Measurements from ENCODE around the gene SEC24D. TPM values are rescaled to one million over a fixed set of nuclear protein-coding genes. Genes with fewer than 3 reads are reported as not detected.
A peak's percentile ranks its signal among the peaks of the same experiment; 100 is the strongest.

Gene SEC24D
- total RNA-seq, 1 experiment from 2014 or later: 61.5 TPM

- no peak overlapping the region for H3K23ac ChIP-seq (ENCODE audit: insufficient read length, low read depth, low read length)
- H3K9ac ChIP-seq (ENCODE audit: extremely low read depth, insufficient read length, low read length): no peak overlapping the region
- DNase-seq: no peak
- no peaks in the 10 kb centered on the region for H3K9me3 ChIP-seq (ENCODE audit: control insufficient read depth, low read depth, low read length)
- WGBS (ENCODE audit: extremely low coverage, insufficient read length, low lambda C conversion rate): no CpG with 5 or more reads among the region's 5 CpGs
- H4K20me1 ChIP-seq (ENCODE audit: control insufficient read depth, insufficient read depth, insufficient read length): no peaks in the 10 kb centered on the region
- Mint-ChIP-seq H3K27me3 (ENCODE audit: low read depth) (no peaks in the 10 kb centered on the region), H3K27ac (peak overlapping the region in 1 of 3 experiments; percentile 10; a peak in 3 of 7 replicates), H3K36me3 (ENCODE audit: insufficient read depth in 1 of 3, low read depth in 3 of 3) (peaks cover 25 to 42% (median 27%) of the 10 kb centered on the region in 3 experiments), H3K9me3 (no peaks in the 10 kb centered on the region), H3K4me3 (no peak overlapping the region), H3K4me1 (peaks cover 33 to 38% of the 10 kb centered on the region in 2 experiments)
- no peak overlapping the region for H3K4ac ChIP-seq (ENCODE audit: low read depth, low read length)
- no peak overlapping the region for H2BK20ac ChIP-seq (ENCODE audit: low read depth, low read length, poor library complexity, severe bottlenecking)
- H4K8ac ChIP-seq (replicated peaks; ENCODE audit: insufficient read length, low read depth, low read length): no peak overlapping the region
- no peaks in the 10 kb centered on the region for H3K27me3 ChIP-seq (ENCODE audit: insufficient read depth, low read length)
- no peak overlapping the region for H3K14ac ChIP-seq (ENCODE audit: insufficient read depth, low read length)
- H3K56ac ChIP-seq (ENCODE audit: insufficient read length, low read depth, low read length): no peak overlapping the region
- no peak overlapping the region for H3T11ph ChIP-seq (ENCODE audit: low read length)
- H3K4me1 ChIP-seq (ENCODE audit: insufficient read depth, low read length): peaks cover 5% of the 10 kb centered on the region
- H3K79me2 ChIP-seq (ENCODE audit: insufficient read depth, low read length): peaks cover 14% of the 10 kb centered on the region; the same call in 1 of the 2 replicates
- H3K23me2 ChIP-seq (ENCODE audit: insufficient read length, low read depth, low read length, poor library complexity, severe bottlenecking): no peaks in the 10 kb centered on the region
- no peak overlapping the region for H4K91ac ChIP-seq (ENCODE audit: insufficient read length, low read depth, low read length)
- H3K27ac ChIP-seq (ENCODE audit: insufficient read length, low read depth, low read length): no peak overlapping the region
- no peak overlapping the region for H2AFZ ChIP-seq (ENCODE audit: low read length)
- no peak overlapping the region for H4K5ac ChIP-seq (ENCODE audit: insufficient read length, low read depth, low read length)
- H2AK5ac ChIP-seq (ENCODE audit: insufficient read length, low read length): no peak overlapping the region
- H3K4me2 ChIP-seq (ENCODE audit: insufficient read depth, insufficient read length, low read length): no peak overlapping the region
- peaks cover 14% of the 10 kb centered on the region for H3K79me1 ChIP-seq (ENCODE audit: insufficient read depth, low read depth, low read length, poor library complexity, severe bottlenecking)
- no peak overlapping the region for H2BK5ac ChIP-seq (ENCODE audit: insufficient read length, low read length)
- no peak overlapping the region for H2BK120ac ChIP-seq (ENCODE audit: low read depth, low read length, poor library complexity, severe bottlenecking)
- H2BK15ac ChIP-seq (ENCODE audit: low read depth, low read length): no peak overlapping the region
- TF ChIP-seq, protein P1, sequence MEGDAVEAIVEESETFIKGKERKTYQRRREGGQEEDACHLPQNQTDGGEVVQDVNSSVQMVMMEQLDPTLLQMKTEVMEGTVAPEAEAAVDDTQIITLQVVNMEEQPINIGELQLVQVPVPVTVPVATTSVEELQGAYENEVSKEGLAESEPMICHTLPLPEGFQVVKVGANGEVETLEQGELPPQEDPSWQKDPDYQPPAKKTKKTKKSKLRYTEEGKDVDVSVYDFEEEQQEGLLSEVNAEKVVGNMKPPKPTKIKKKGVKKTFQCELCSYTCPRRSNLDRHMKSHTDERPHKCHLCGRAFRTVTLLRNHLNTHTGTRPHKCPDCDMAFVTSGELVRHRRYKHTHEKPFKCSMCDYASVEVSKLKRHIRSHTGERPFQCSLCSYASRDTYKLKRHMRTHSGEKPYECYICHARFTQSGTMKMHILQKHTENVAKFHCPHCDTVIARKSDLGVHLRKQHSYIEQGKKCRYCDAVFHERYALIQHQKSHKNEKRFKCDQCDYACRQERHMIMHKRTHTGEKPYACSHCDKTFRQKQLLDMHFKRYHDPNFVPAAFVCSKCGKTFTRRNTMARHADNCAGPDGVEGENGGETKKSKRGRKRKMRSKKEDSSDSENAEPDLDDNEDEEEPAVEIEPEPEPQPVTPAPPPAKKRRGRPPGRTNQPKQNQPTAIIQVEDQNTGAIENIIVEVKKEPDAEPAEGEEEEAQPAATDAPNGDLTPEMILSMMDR (conservative IDR thresholded peaks at IDR 0.05): no peak
- no peak overlapping the region for H2BK12ac ChIP-seq (ENCODE audit: insufficient read length, low read depth, low read length)
- no peak overlapping the region for H3K18ac ChIP-seq (ENCODE audit: insufficient read length, low read depth, low read length)
These were observed 11.8 kb downstream of the SEC24D start for GRCh38 chr4:118824141-118824540.
